TTC549 (cell line): ENCODE results near the gene PCSK6.
"Not testable (repeated sequence)": the region's sequence is repeated elsewhere in the genome, so short reads cannot be mapped to it uniquely, and the experiment has no call there.

ENCODE experiments used
- FAIRE-seq: peaks from 2 replicates; lab custom pipeline; 2012; peaks lifted over from hg19 to GRCh38; lab: Jason Lieb, UNC

The PCSK6 gene

GRCh38 chr15:101307048-101307896 is 182.2 kb downstream of the PCSK6 start:
- no peak for FAIRE-seq

- FAIRE-seq: no peak
These were observed 183.0 kb downstream of the PCSK6 start for GRCh38 chr15:101306341-101307047.

- no peak for FAIRE-seq
These were observed 183.7 kb downstream of the PCSK6 start for GRCh38 chr15:101305820-101306255.

- FAIRE-seq: no peak
These were observed 186.1 kb downstream of the PCSK6 start for GRCh38 chr15:101303408-101303807.

GRCh38 chr15:101296418-101297405 is 192.8 kb downstream of the PCSK6 start:
- FAIRE-seq: no peak

- FAIRE-seq: no peak
These were observed 193.8 kb downstream of the PCSK6 start for GRCh38 chr15:101295607-101296161.

- FAIRE-seq: no peak
These were observed 194.5 kb downstream of the PCSK6 start, which contains the start of gene SNRPA1 for GRCh38 chr15:101294731-101295606. TSS of gene SNRPA1 (minus strand) at chr15:101295248. CDS start at chr15:101295178, 70 bp downstream.

GRCh38 chr15:101293122-101293521 is 196.4 kb downstream of the PCSK6 start:
- FAIRE-seq: no peak

- no peak for FAIRE-seq
These were observed 200.5 kb downstream of the PCSK6 start for GRCh38 chr15:101288905-101289513.

GRCh38 chr15:101287342-101287741 is 202.2 kb downstream of the PCSK6 start:
- not testable (repeated sequence) for FAIRE-seq

GRCh38 chr15:101286471-101287114 is 202.9 kb downstream of the PCSK6 start:
- no peak for FAIRE-seq

- FAIRE-seq: no peak
These were observed 205.6 kb downstream of the PCSK6 start for GRCh38 chr15:101283931-101284330.

GRCh38 chr15:101280007-101280406 is 209.5 kb downstream of the PCSK6 start:
- no peak for FAIRE-seq

GRCh38 chr15:101277943-101278564 is 211.5 kb downstream of the PCSK6 start:
- no peak for FAIRE-seq

GRCh38 chr15:101277038-101277822 is 212.3 kb downstream of the PCSK6 start, which contains the start of gene SELENOS:
TSS of gene SELENOS (minus strand) at chr15:101277485. CDS start at chr15:101277417, 68 bp downstream.
- FAIRE-seq: no peak

GRCh38 chr15:101276501-101277037 is 212.9 kb downstream of the PCSK6 start:
- no peak for FAIRE-seq

- FAIRE-seq: no peak
These were observed 214.5 kb downstream of the PCSK6 start for GRCh38 chr15:101275018-101275417.

GRCh38 chr15:101273534-101273933 is 216.0 kb downstream of the PCSK6 start:
- FAIRE-seq: no peak
